ENCODE measurements around the gene KIAA2012. TPM values are rescaled to one million over a fixed set of nuclear protein-coding genes. Genes with fewer than 3 reads are reported as not detected.

Gene KIAA2012
- total and polyA plus RNA-seq, 3 experiments from 2014 or later, result not detected

GRCh38 chr2:202049092-202049728, 23.8 kb upstream of the KIAA2012 start:
- Histone ChIP-seq H3K4me3 (ENCODE audit: low read length) (no peak overlapping the region), H3K36me3 (ENCODE audit: insufficient read depth, low read length) (no peaks in the 10 kb centered on the region), H3K4me1 (ENCODE audit: insufficient read depth, low read length) (no peaks in the 10 kb centered on the region), H3K27ac (ENCODE audit: low read depth, low read length) (no peak overlapping the region), H3K9me3 (ENCODE audit: low read length) (no peaks in the 10 kb centered on the region), H3K27me3 (ENCODE audit: insufficient read depth, low read length, poor library complexity, severe bottlenecking) (no peaks in the 10 kb centered on the region)
- POLR2A ChIA-PET, result no interaction called here
- H3K27ac Mint-ChIP-seq, result no peak overlapping the region
- no peaks in the 10 kb centered on the region for H3K36me3 Mint-ChIP-seq
- H3K27me3 Mint-ChIP-seq, result peaks cover 25 to 52% of the 10 kb centered on the region in 2 donors
- CTCF ChIA-PET, result no interaction called here
- no peak overlapping the region for H3K4me3 Mint-ChIP-seq
- no peaks in the 10 kb centered on the region for H3K4me1 Mint-ChIP-seq
- no peak for DNase-seq
- H3K9me3 Mint-ChIP-seq, result no peaks in the 10 kb centered on the region

GRCh38 chr2:202049840-202050239, 23.2 kb upstream of the KIAA2012 start:
- DNase-seq, result no peak
- no peak overlapping the region for H3K4me3 ChIP-seq (ENCODE audit: low read length)
- H3K27me3 Mint-ChIP-seq, result peaks cover 22 to 52% of the 10 kb centered on the region in 2 donors
- H3K36me3 Mint-ChIP-seq, result no peaks in the 10 kb centered on the region
- ChIA-PET POLR2A (no interaction called here), CTCF (no interaction called here)
- H3K4me1 ChIP-seq (ENCODE audit: insufficient read depth, low read length), result no peaks in the 10 kb centered on the region
- H3K36me3 ChIP-seq (ENCODE audit: insufficient read depth, low read length), result no peaks in the 10 kb centered on the region
- H3K27ac Mint-ChIP-seq, result no peak overlapping the region
- H3K9me3 Mint-ChIP-seq, result no peaks in the 10 kb centered on the region
- no peaks in the 10 kb centered on the region for H3K27me3 ChIP-seq (ENCODE audit: insufficient read depth, low read length, poor library complexity, severe bottlenecking)
- H3K4me3 Mint-ChIP-seq, result no peak overlapping the region
- no peak overlapping the region for H3K27ac ChIP-seq (ENCODE audit: low read depth, low read length)
- H3K9me3 ChIP-seq (ENCODE audit: low read length), result no peaks in the 10 kb centered on the region
- H3K4me1 Mint-ChIP-seq, result no peaks in the 10 kb centered on the region

- Mint-ChIP-seq H3K4me3 (no peak overlapping the region), H3K27me3 (peaks cover 23 to 51% of the 10 kb centered on the region in 2 donors), H3K36me3 (no peaks in the 10 kb centered on the region), H3K27ac (no peak overlapping the region), H3K4me1 (no peaks in the 10 kb centered on the region), H3K9me3 (no peaks in the 10 kb centered on the region)
- Histone ChIP-seq H3K9me3 (ENCODE audit: low read length) (no peaks in the 10 kb centered on the region), H3K36me3 (ENCODE audit: insufficient read depth, low read length) (no peaks in the 10 kb centered on the region), H3K4me3 (ENCODE audit: low read length) (no peak overlapping the region), H3K27me3 (ENCODE audit: insufficient read depth, low read length, poor library complexity, severe bottlenecking) (no peaks in the 10 kb centered on the region), H3K4me1 (ENCODE audit: insufficient read depth, low read length) (no peaks in the 10 kb centered on the region), H3K27ac (ENCODE audit: low read depth, low read length) (no peak overlapping the region)
- ChIA-PET CTCF (no interaction called here), POLR2A (no interaction called here)
- DNase-seq, result no peak
These were observed 22.4 kb upstream of the KIAA2012 start for GRCh38 chr2:202050652-202051051.

GRCh38 chr2:202051499-202052161, 21.4 kb upstream of the KIAA2012 start:
- no peak for DNase-seq
- H3K9me3 Mint-ChIP-seq, result no peaks in the 10 kb centered on the region
- Histone ChIP-seq H3K4me1 (ENCODE audit: insufficient read depth, low read length) (no peaks in the 10 kb centered on the region), H3K9me3 (ENCODE audit: low read length) (no peaks in the 10 kb centered on the region), H3K27me3 (ENCODE audit: insufficient read depth, low read length, poor library complexity, severe bottlenecking) (no peaks in the 10 kb centered on the region), H3K36me3 (ENCODE audit: insufficient read depth, low read length) (no peaks in the 10 kb centered on the region), H3K27ac (ENCODE audit: low read depth, low read length) (no peak overlapping the region), H3K4me3 (ENCODE audit: low read length) (no peak overlapping the region)
- no peak overlapping the region for H3K27ac Mint-ChIP-seq
- no peaks in the 10 kb centered on the region for H3K36me3 Mint-ChIP-seq
- H3K27me3 Mint-ChIP-seq, result peaks cover 28 to 52% of the 10 kb centered on the region in 2 donors
- ChIA-PET CTCF (no interaction called here), POLR2A (no interaction called here)
- no peak overlapping the region for H3K4me3 Mint-ChIP-seq
- H3K4me1 Mint-ChIP-seq, result no peaks in the 10 kb centered on the region

GRCh38 chr2:202052235-202052634, 20.8 kb upstream of the KIAA2012 start:
- H3K36me3 ChIP-seq (ENCODE audit: insufficient read depth, low read length), result no peaks in the 10 kb centered on the region
- Mint-ChIP-seq H3K4me1 (no peaks in the 10 kb centered on the region), H3K36me3 (no peaks in the 10 kb centered on the region), H3K9me3 (no peaks in the 10 kb centered on the region), H3K4me3 (no peak overlapping the region), H3K27me3 (peaks cover 27 to 50% of the 10 kb centered on the region in 2 donors), H3K27ac (no peak overlapping the region)
- ChIA-PET POLR2A (no interaction called here), CTCF (no interaction called here)
- H3K27me3 ChIP-seq (ENCODE audit: insufficient read depth, low read length, poor library complexity, severe bottlenecking), result no peaks in the 10 kb centered on the region
- DNase-seq, result no peak
- H3K4me3 ChIP-seq (ENCODE audit: low read length), result no peak overlapping the region
- no peaks in the 10 kb centered on the region for H3K9me3 ChIP-seq (ENCODE audit: low read length)
- no peak overlapping the region for H3K27ac ChIP-seq (ENCODE audit: low read depth, low read length)
- no peaks in the 10 kb centered on the region for H3K4me1 ChIP-seq (ENCODE audit: insufficient read depth, low read length)

- Mint-ChIP-seq H3K9me3 (no peaks in the 10 kb centered on the region), H3K36me3 (no peaks in the 10 kb centered on the region), H3K27ac (no peak overlapping the region), H3K4me1 (no peaks in the 10 kb centered on the region), H3K27me3 (peaks cover 29 to 60% of the 10 kb centered on the region in 2 donors), H3K4me3 (no peak overlapping the region)
- no peaks in the 10 kb centered on the region for H3K9me3 ChIP-seq (ENCODE audit: low read length)
- no peak overlapping the region for H3K4me3 ChIP-seq (ENCODE audit: low read length)
- H3K27me3 ChIP-seq (ENCODE audit: insufficient read depth, low read length, poor library complexity, severe bottlenecking), result no peaks in the 10 kb centered on the region
- no peak overlapping the region for H3K27ac ChIP-seq (ENCODE audit: low read depth, low read length)
- ChIA-PET POLR2A (no interaction called here), CTCF (interaction anchor here (1.1 kb wide), 1 partner anchor 9 kb away, joined by 3 read pairs; no protein-coding TSS in a partner anchor)
- DNase-seq, result no peak
- no peaks in the 10 kb centered on the region for H3K36me3 ChIP-seq (ENCODE audit: insufficient read depth, low read length)
- H3K4me1 ChIP-seq (ENCODE audit: insufficient read depth, low read length), result no peaks in the 10 kb centered on the region
These were observed 18.4 kb upstream of the KIAA2012 start for GRCh38 chr2:202054679-202055078.

- Histone ChIP-seq H3K36me3 (ENCODE audit: insufficient read depth, low read length) (no peaks in the 10 kb centered on the region), H3K27me3 (ENCODE audit: insufficient read depth, low read length, poor library complexity, severe bottlenecking) (no peaks in the 10 kb centered on the region), H3K4me1 (ENCODE audit: insufficient read depth, low read length) (no peaks in the 10 kb centered on the region), H3K9me3 (ENCODE audit: low read length) (no peaks in the 10 kb centered on the region), H3K27ac (ENCODE audit: low read depth, low read length) (no peak overlapping the region), H3K4me3 (ENCODE audit: low read length) (no peak overlapping the region)
- Mint-ChIP-seq H3K4me1 (no peaks in the 10 kb centered on the region), H3K27me3 (peaks cover 30 to 62% of the 10 kb centered on the region in 2 donors), H3K4me3 (no peak overlapping the region), H3K9me3 (no peaks in the 10 kb centered on the region), H3K36me3 (no peaks in the 10 kb centered on the region), H3K27ac (no peak overlapping the region)
- ChIA-PET POLR2A (no interaction called here), CTCF (no interaction called here)
- DNase-seq, result no peak
These were observed 16.4 kb upstream of the KIAA2012 start for GRCh38 chr2:202056611-202057010.

GRCh38 chr2:202060218-202060617, 12.8 kb upstream of the KIAA2012 start:
- H3K4me3 Mint-ChIP-seq, result no peak overlapping the region
- Histone ChIP-seq H3K4me3 (ENCODE audit: low read length) (no peak overlapping the region), H3K9me3 (ENCODE audit: low read length) (no peaks in the 10 kb centered on the region), H3K4me1 (ENCODE audit: insufficient read depth, low read length) (no peaks in the 10 kb centered on the region), H3K27ac (ENCODE audit: low read depth, low read length) (no peak overlapping the region), H3K36me3 (ENCODE audit: insufficient read depth, low read length) (no peaks in the 10 kb centered on the region), H3K27me3 (ENCODE audit: insufficient read depth, low read length, poor library complexity, severe bottlenecking) (no peaks in the 10 kb centered on the region)
- no peaks in the 10 kb centered on the region for H3K4me1 Mint-ChIP-seq
- no peaks in the 10 kb centered on the region for H3K9me3 Mint-ChIP-seq
- H3K36me3 Mint-ChIP-seq, result no peaks in the 10 kb centered on the region
- ChIA-PET POLR2A (no interaction called here), CTCF (no interaction called here)
- peaks cover 28 to 44% of the 10 kb centered on the region in 2 donors for H3K27me3 Mint-ChIP-seq
- DNase-seq, result no peak
- H3K27ac Mint-ChIP-seq, result no peak overlapping the region
